ENCODE measurements around the gene PRKG1.

The PRKG1 gene

GRCh38 chr10:51348622-51349021 lies 274.3 kb downstream of the PRKG1 start:
- H3K4me3 ChIP-seq (ENCODE audit: low read depth in 1 of 5, low read length in 5 of 5), result no peak overlapping the region
- no peak overlapping the region for H3K27ac ChIP-seq (ENCODE audit: low read depth, low read length)
- no peaks in the 10 kb centered on the region for H3K36me3 ChIP-seq (ENCODE audit: control insufficient read depth in 5 of 5, insufficient read depth in 5 of 5, low read length in 5 of 5)
- no peaks in the 10 kb centered on the region for H3K9me3 ChIP-seq (ENCODE audit: control insufficient read depth in 5 of 5, low read length in 5 of 5)
- H3K27me3 ChIP-seq (ENCODE audit: control insufficient read depth in 5 of 5, insufficient read depth in 4 of 5, low read length in 5 of 5), result no peaks in the 10 kb centered on the region
- no peaks in the 10 kb centered on the region for H3K4me1 ChIP-seq (ENCODE audit: control insufficient read depth in 5 of 5, insufficient read depth in 5 of 5, low read length in 5 of 5)
- H3K9ac ChIP-seq (ENCODE audit: low read length in 5 of 5), result no peak overlapping the region

- no peak overlapping the region for H3K9ac ChIP-seq (ENCODE audit: low read length in 5 of 5)
- H3K27ac ChIP-seq (ENCODE audit: low read depth, low read length), result no peak overlapping the region
- H3K4me3 ChIP-seq (ENCODE audit: low read depth in 1 of 5, low read length in 5 of 5), result no peak overlapping the region
- H3K36me3 ChIP-seq (ENCODE audit: control insufficient read depth in 5 of 5, insufficient read depth in 5 of 5, low read length in 5 of 5), result no peaks in the 10 kb centered on the region
- no peaks in the 10 kb centered on the region for H3K4me1 ChIP-seq (ENCODE audit: control insufficient read depth in 5 of 5, insufficient read depth in 5 of 5, low read length in 5 of 5)
- no peaks in the 10 kb centered on the region for H3K27me3 ChIP-seq (ENCODE audit: control insufficient read depth in 5 of 5, insufficient read depth in 4 of 5, low read length in 5 of 5)
- H3K9me3 ChIP-seq (ENCODE audit: control insufficient read depth in 5 of 5, low read length in 5 of 5), result no peaks in the 10 kb centered on the region
Observed at GRCh38 chr10:51357170-51357569, 282.9 kb downstream of the PRKG1 start.

DNA sequence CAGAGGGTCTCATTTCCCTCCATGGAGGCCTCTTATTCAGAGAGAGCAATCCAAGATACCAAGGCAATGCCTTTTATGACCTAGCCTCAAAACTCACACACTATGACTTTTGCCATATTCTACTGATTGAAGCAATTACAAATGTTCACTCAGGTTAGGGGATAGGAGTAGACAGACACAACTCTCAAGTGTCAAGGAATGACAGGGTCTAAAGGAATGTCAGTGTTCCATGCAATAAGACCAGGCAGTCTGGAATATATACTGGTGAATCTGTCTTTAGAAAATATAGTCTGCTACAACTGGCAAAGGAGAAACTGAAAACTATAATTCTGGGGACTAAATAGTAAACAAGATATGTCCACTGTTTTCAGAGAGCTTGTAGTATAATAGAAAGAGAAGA lies 283.9 kb downstream of the PRKG1 start:
- Histone ChIP-seq H3K4me1 (ENCODE audit: control insufficient read depth in 5 of 5, insufficient read depth in 5 of 5, low read length in 5 of 5) (no peaks in the 10 kb centered on the region), H3K27ac (ENCODE audit: low read depth, low read length) (no peak overlapping the region), H3K4me3 (ENCODE audit: low read depth in 1 of 5, low read length in 5 of 5) (no peak overlapping the region), H3K9me3 (ENCODE audit: control insufficient read depth in 5 of 5, low read length in 5 of 5) (no peaks in the 10 kb centered on the region), H3K9ac (ENCODE audit: low read length in 5 of 5) (no peak overlapping the region), H3K27me3 (ENCODE audit: control insufficient read depth in 5 of 5, insufficient read depth in 4 of 5, low read length in 5 of 5) (no peaks in the 10 kb centered on the region), H3K36me3 (ENCODE audit: control insufficient read depth in 5 of 5, insufficient read depth in 5 of 5, low read length in 5 of 5) (no peaks in the 10 kb centered on the region)

DNA sequence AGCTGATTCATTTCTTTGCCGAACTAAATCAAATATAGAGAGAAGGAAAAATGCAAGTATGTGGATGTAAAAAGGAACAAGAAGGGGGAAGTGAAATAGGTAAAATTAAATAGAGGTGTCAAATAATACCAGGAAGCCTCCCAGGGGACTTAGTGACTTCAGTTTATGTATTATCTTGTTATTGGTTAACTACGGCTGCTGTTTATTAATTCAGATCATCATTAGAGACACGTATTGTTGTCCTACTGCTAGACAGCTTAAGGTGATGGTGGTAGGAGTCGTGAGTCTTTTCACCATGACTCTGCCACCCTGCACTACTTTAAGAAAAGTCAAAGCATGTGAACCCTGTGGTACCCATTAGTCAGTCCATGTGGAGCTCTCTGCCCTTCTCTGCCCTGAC lies 289.1 kb downstream of the PRKG1 start:
- Histone ChIP-seq H3K9me3 (ENCODE audit: control insufficient read depth in 5 of 5, low read length in 5 of 5) (no peaks in the 10 kb centered on the region), H3K27me3 (ENCODE audit: control insufficient read depth in 5 of 5, insufficient read depth in 4 of 5, low read length in 5 of 5) (no peaks in the 10 kb centered on the region), H3K4me1 (ENCODE audit: control insufficient read depth in 5 of 5, insufficient read depth in 5 of 5, low read length in 5 of 5) (peaks cover 0 to 5% (median 0%) of the 10 kb centered on the region in 5 donors), H3K36me3 (ENCODE audit: control insufficient read depth in 5 of 5, insufficient read depth in 5 of 5, low read length in 5 of 5) (no peaks in the 10 kb centered on the region), H3K4me3 (ENCODE audit: low read depth in 1 of 5, low read length in 5 of 5) (no peak overlapping the region), H3K27ac (ENCODE audit: low read depth, low read length) (no peak overlapping the region), H3K9ac (ENCODE audit: low read length in 5 of 5) (no peak overlapping the region)

DNA sequence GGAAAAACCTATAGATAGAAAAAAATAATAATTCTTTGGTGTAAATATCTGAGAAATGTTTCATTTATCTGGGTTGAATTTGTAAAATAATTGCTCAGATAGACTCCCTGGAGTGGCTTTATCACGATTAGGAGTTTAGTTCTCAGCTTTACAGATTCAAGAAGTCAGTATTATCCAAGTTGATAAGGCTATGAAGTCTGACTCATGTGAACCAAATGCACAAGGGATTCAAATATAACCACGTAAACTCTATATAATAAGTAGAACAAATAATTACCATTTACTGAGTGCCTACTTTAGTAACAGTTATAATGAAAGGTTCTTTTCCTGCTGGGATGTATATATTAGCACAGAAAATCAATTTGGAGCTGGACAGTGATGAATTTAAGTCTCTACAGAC lies 290.4 kb downstream of the PRKG1 start:
- Histone ChIP-seq H3K4me1 (ENCODE audit: control insufficient read depth in 5 of 5, insufficient read depth in 5 of 5, low read length in 5 of 5) (peaks cover 0 to 5% (median 0%) of the 10 kb centered on the region in 5 donors), H3K9me3 (ENCODE audit: control insufficient read depth in 5 of 5, low read length in 5 of 5) (no peaks in the 10 kb centered on the region), H3K36me3 (ENCODE audit: control insufficient read depth in 5 of 5, insufficient read depth in 5 of 5, low read length in 5 of 5) (no peaks in the 10 kb centered on the region), H3K27ac (ENCODE audit: low read depth, low read length) (no peak overlapping the region), H3K27me3 (ENCODE audit: control insufficient read depth in 5 of 5, insufficient read depth in 4 of 5, low read length in 5 of 5) (no peaks in the 10 kb centered on the region), H3K4me3 (ENCODE audit: low read depth in 1 of 5, low read length in 5 of 5) (no peak overlapping the region), H3K9ac (ENCODE audit: low read length in 5 of 5) (no peak overlapping the region)

DNA sequence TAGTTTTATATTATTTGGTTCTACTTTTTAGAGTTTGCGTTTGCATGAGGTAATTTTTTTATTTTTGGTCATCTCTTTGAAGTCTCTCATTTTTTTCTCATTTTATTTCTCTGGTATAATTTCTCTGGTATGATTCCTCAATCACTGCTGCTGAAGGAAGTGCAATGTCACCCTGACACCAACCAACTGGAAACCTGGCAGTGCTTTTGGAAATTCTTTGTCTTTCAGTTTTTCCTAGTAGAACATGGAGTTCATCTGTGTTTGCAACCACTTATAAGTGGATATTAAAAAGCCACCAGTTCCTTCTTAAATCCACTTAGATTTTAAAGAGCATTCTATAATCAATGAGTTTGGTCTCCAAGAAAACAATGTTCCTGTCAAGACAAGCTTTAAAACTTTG lies 291.8 kb downstream of the PRKG1 start:
- Histone ChIP-seq H3K27ac (ENCODE audit: low read depth, low read length) (no peak overlapping the region), H3K27me3 (ENCODE audit: control insufficient read depth in 5 of 5, insufficient read depth in 4 of 5, low read length in 5 of 5) (no peaks in the 10 kb centered on the region), H3K36me3 (ENCODE audit: control insufficient read depth in 5 of 5, insufficient read depth in 5 of 5, low read length in 5 of 5) (no peaks in the 10 kb centered on the region), H3K4me3 (ENCODE audit: low read depth in 1 of 5, low read length in 5 of 5) (no peak overlapping the region), H3K9ac (ENCODE audit: low read length in 5 of 5) (no peak overlapping the region), H3K9me3 (ENCODE audit: control insufficient read depth in 5 of 5, low read length in 5 of 5) (no peaks in the 10 kb centered on the region), H3K4me1 (ENCODE audit: control insufficient read depth in 5 of 5, insufficient read depth in 5 of 5, low read length in 5 of 5) (peaks cover 0 to 5% (median 0%) of the 10 kb centered on the region in 5 donors)

- no peaks in the 10 kb centered on the region for H3K36me3 ChIP-seq (ENCODE audit: control insufficient read depth in 5 of 5, insufficient read depth in 5 of 5, low read length in 5 of 5)
- H3K9me3 ChIP-seq (ENCODE audit: control insufficient read depth in 5 of 5, low read length in 5 of 5), result no peaks in the 10 kb centered on the region
- no peak overlapping the region for H3K9ac ChIP-seq (ENCODE audit: low read length in 5 of 5)
- H3K27me3 ChIP-seq (ENCODE audit: control insufficient read depth in 5 of 5, insufficient read depth in 4 of 5, low read length in 5 of 5), result no peaks in the 10 kb centered on the region
- peaks cover 0 to 5% (median 0%) of the 10 kb centered on the region in 5 donors for H3K4me1 ChIP-seq (ENCODE audit: control insufficient read depth in 5 of 5, insufficient read depth in 5 of 5, low read length in 5 of 5)
- H3K4me3 ChIP-seq (ENCODE audit: low read depth in 1 of 5, low read length in 5 of 5), result peak overlapping the region in 3 of 5 donors; percentile 18 to 68 (median 28)
- H3K27ac ChIP-seq (ENCODE audit: low read depth, low read length), result no peak overlapping the region
Observed at GRCh38 chr10:51367127-51367526, 292.8 kb downstream of the PRKG1 start.

GRCh38 chr10:51367694-51368093 lies 293.4 kb downstream of the PRKG1 start:
- Histone ChIP-seq H3K9me3 (ENCODE audit: control insufficient read depth in 5 of 5, low read length in 5 of 5) (no peaks in the 10 kb centered on the region), H3K4me1 (ENCODE audit: control insufficient read depth in 5 of 5, insufficient read depth in 5 of 5, low read length in 5 of 5) (peaks cover 0 to 5% (median 0%) of the 10 kb centered on the region in 5 donors), H3K4me3 (ENCODE audit: low read depth in 1 of 5, low read length in 5 of 5) (no peak overlapping the region), H3K27ac (ENCODE audit: low read depth, low read length) (no peak overlapping the region), H3K27me3 (ENCODE audit: control insufficient read depth in 5 of 5, insufficient read depth in 4 of 5, low read length in 5 of 5) (no peaks in the 10 kb centered on the region), H3K36me3 (ENCODE audit: control insufficient read depth in 5 of 5, insufficient read depth in 5 of 5, low read length in 5 of 5) (no peaks in the 10 kb centered on the region), H3K9ac (ENCODE audit: low read length in 5 of 5) (no peak overlapping the region)

DNA sequence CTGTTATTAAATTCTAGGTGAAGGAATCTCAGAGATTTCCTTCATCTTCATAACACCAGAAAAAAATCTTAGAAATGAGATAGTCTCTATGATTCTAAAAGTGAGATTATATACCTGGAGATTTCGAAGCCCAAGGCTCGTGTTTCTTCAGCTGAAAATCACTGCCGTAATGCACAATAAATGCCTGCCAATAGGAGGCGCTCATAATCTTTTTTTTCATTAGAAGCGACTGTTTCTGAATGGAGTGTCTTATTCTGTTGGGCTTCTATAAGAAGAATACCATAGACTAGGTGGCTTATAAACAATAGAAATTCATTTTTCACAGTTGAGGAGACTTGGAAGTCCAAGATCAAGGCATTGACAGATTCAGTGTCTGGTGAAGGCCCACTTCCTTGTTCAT lies 294.7 kb downstream of the PRKG1 start:
- Histone ChIP-seq H3K27me3 (ENCODE audit: control insufficient read depth in 5 of 5, insufficient read depth in 4 of 5, low read length in 5 of 5) (no peaks in the 10 kb centered on the region), H3K9me3 (ENCODE audit: control insufficient read depth in 5 of 5, low read length in 5 of 5) (no peaks in the 10 kb centered on the region), H3K9ac (ENCODE audit: low read length in 5 of 5) (no peak overlapping the region), H3K27ac (ENCODE audit: low read depth, low read length) (no peak overlapping the region), H3K36me3 (ENCODE audit: control insufficient read depth in 5 of 5, insufficient read depth in 5 of 5, low read length in 5 of 5) (no peaks in the 10 kb centered on the region), H3K4me3 (ENCODE audit: low read depth in 1 of 5, low read length in 5 of 5) (no peak overlapping the region), H3K4me1 (ENCODE audit: control insufficient read depth in 5 of 5, insufficient read depth in 5 of 5, low read length in 5 of 5) (peaks cover 0 to 5% (median 0%) of the 10 kb centered on the region in 5 donors)

- H3K27me3 ChIP-seq (ENCODE audit: control insufficient read depth in 5 of 5, insufficient read depth in 4 of 5, low read length in 5 of 5), result no peaks in the 10 kb centered on the region
- H3K9me3 ChIP-seq (ENCODE audit: control insufficient read depth in 5 of 5, low read length in 5 of 5), result no peaks in the 10 kb centered on the region
- H3K9ac ChIP-seq (ENCODE audit: low read length in 5 of 5), result no peak overlapping the region
- H3K27ac ChIP-seq (ENCODE audit: low read depth, low read length), result no peak overlapping the region
- no peaks in the 10 kb centered on the region for H3K36me3 ChIP-seq (ENCODE audit: control insufficient read depth in 5 of 5, insufficient read depth in 5 of 5, low read length in 5 of 5)
- no peak overlapping the region for H3K4me3 ChIP-seq (ENCODE audit: low read depth in 1 of 5, low read length in 5 of 5)
- H3K4me1 ChIP-seq (ENCODE audit: control insufficient read depth in 5 of 5, insufficient read depth in 5 of 5, low read length in 5 of 5), result peaks cover 0 to 5% (median 0%) of the 10 kb centered on the region in 5 donors
Observed at GRCh38 chr10:51369903-51370302, 295.6 kb downstream of the PRKG1 start.

- Histone ChIP-seq H3K27ac (ENCODE audit: low read depth, low read length) (no peak overlapping the region), H3K36me3 (ENCODE audit: control insufficient read depth in 5 of 5, insufficient read depth in 5 of 5, low read length in 5 of 5) (no peaks in the 10 kb centered on the region), H3K27me3 (ENCODE audit: control insufficient read depth in 5 of 5, insufficient read depth in 4 of 5, low read length in 5 of 5) (no peaks in the 10 kb centered on the region), H3K9ac (ENCODE audit: low read length in 5 of 5) (no peak overlapping the region), H3K9me3 (ENCODE audit: control insufficient read depth in 5 of 5, low read length in 5 of 5) (no peaks in the 10 kb centered on the region), H3K4me3 (ENCODE audit: low read depth in 1 of 5, low read length in 5 of 5) (no peak overlapping the region), H3K4me1 (ENCODE audit: control insufficient read depth in 5 of 5, insufficient read depth in 5 of 5, low read length in 5 of 5) (peaks cover 0 to 5% (median 0%) of the 10 kb centered on the region in 5 donors)
Observed at GRCh38 chr10:51371743-51372142, 297.5 kb downstream of the PRKG1 start.

Measured in subcutaneous abdominal adipose tissue (tissue), 5 donors.